ENCODE measurements around the gene GFOD1.
A peak's percentile ranks its signal among the peaks of the same experiment; 100 is the strongest.
"Not testable (repeated sequence)": the region's sequence is repeated elsewhere in the genome, so short reads cannot be mapped to it uniquely, and the experiment has no call there.

The GFOD1 gene

GRCh38 chr6:13511913-13512717 is 24.7 kb upstream of the GFOD1 start:
- DNase-seq (ENCODE audit: low read depth) = no peak

GRCh38 chr6:13511141-13511571 is 23.8 kb upstream of the GFOD1 start:
- DNase-seq (ENCODE audit: low read depth) = not testable (repeated sequence)

GRCh38 chr6:13510433-13510832 is 23.0 kb upstream of the GFOD1 start:
- DNase-seq (ENCODE audit: low read depth) = not testable (repeated sequence)

GRCh38 chr6:13508711-13509705 is 21.6 kb upstream of the GFOD1 start:
- DNase-seq (ENCODE audit: low read depth) = no peak

- no peak for DNase-seq (ENCODE audit: low read depth)
These were observed 20.0 kb upstream of the GFOD1 start for GRCh38 chr6:13507306-13507860.

- no peak for DNase-seq (ENCODE audit: low read depth)
These were observed 17.9 kb upstream of the GFOD1 start for GRCh38 chr6:13505345-13505734.

- no peak for DNase-seq (ENCODE audit: low read depth)
These were observed 17.4 kb upstream of the GFOD1 start for GRCh38 chr6:13504611-13505344.

GRCh38 chr6:13500915-13501314 is 13.5 kb upstream of the GFOD1 start:
- DNase-seq (ENCODE audit: low read depth) = no peak

- DNase-seq (ENCODE audit: low read depth) = no peak
These were observed 12.9 kb upstream of the GFOD1 start for GRCh38 chr6:13500264-13500663.

- DNase-seq (ENCODE audit: low read depth) = no peak
These were observed 9.3 kb upstream of the GFOD1 start for GRCh38 chr6:13496513-13497190.

GRCh38 chr6:13495818-13496217 is 8.4 kb upstream of the GFOD1 start:
- DNase-seq (ENCODE audit: low read depth) = no peak

- no peak for DNase-seq (ENCODE audit: low read depth)
These were observed 7.8 kb upstream of the GFOD1 start for GRCh38 chr6:13495112-13495776.

GRCh38 chr6:13494137-13494536 is 6.7 kb upstream of the GFOD1 start:
- no peak for DNase-seq (ENCODE audit: low read depth)

GRCh38 chr6:13493147-13493546 is 5.7 kb upstream of the GFOD1 start:
- DNase-seq (ENCODE audit: low read depth) = no peak

- no peak for DNase-seq (ENCODE audit: low read depth)
These were observed 5.0 kb upstream of the GFOD1 start for GRCh38 chr6:13492357-13492756.

- no peak for DNase-seq (ENCODE audit: low read depth)
These were observed 4.1 kb upstream of the GFOD1 start for GRCh38 chr6:13491538-13491937.

- no peak for DNase-seq (ENCODE audit: low read depth)
These were observed 3.0 kb upstream of the GFOD1 start for GRCh38 chr6:13490402-13490801.

- no peak for DNase-seq (ENCODE audit: low read depth)
These were observed 1.5 kb upstream of the GFOD1 start for GRCh38 chr6:13488896-13489237.

GRCh38 chr6:13488015-13488895 is 855 bp upstream of the GFOD1 start:
- peak; percentile 23 for DNase-seq (ENCODE audit: low read depth)

- DNase-seq (ENCODE audit: low read depth) = peak; percentile 51
These were observed 700 bp downstream of the GFOD1 start for GRCh38 chr6:13486679-13487121.

All from stimulated activated CD8-positive, alpha-beta memory T cell treated with anti-CD3 and anti-CD28 coated beads, Interleukin-12 subunit alpha, Interleukin-12 subunit beta, amount 100 ng/mL, for 4 hours (primary cell).